ENCODE data around the gene ZNF438. TPM values are rescaled to one million over a fixed set of nuclear protein-coding genes. Genes with fewer than 3 reads are reported as not detected.

The ZNF438 gene, protein sequence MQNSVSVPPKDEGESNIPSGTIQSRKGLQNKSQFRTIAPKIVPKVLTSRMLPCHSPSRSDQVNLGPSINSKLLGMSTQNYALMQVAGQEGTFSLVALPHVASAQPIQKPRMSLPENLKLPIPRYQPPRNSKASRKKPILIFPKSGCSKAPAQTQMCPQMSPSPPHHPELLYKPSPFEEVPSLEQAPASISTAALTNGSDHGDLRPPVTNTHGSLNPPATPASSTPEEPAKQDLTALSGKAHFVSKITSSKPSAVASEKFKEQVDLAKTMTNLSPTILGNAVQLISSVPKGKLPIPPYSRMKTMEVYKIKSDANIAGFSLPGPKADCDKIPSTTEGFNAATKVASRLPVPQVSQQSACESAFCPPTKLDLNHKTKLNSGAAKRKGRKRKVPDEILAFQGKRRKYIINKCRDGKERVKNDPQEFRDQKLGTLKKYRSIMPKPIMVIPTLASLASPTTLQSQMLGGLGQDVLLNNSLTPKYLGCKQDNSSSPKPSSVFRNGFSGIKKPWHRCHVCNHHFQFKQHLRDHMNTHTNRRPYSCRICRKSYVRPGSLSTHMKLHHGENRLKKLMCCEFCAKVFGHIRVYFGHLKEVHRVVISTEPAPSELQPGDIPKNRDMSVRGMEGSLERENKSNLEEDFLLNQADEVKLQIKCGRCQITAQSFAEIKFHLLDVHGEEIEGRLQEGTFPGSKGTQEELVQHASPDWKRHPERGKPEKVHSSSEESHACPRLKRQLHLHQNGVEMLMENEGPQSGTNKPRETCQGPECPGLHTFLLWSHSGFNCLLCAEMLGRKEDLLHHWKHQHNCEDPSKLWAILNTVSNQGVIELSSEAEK
- 10 to 100 TPM in 1 of 3 donors, 1 to 10 TPM in 2; 4.7 to 12.3 (median 5.0) TPM for total RNA-seq
- long read RNA-seq, donor 1, partial matches to known transcripts = 0 of 9 reads
- long read RNA-seq, donor 1, other reads (novel, unspliced or antisense) = 5 of 9 reads
- long read RNA-seq, donor 2, partial matches to known transcripts = 0 of 1 reads
- long read RNA-seq, donor 2, other reads (novel, unspliced or antisense) = 1 of 1 reads

DNA sequence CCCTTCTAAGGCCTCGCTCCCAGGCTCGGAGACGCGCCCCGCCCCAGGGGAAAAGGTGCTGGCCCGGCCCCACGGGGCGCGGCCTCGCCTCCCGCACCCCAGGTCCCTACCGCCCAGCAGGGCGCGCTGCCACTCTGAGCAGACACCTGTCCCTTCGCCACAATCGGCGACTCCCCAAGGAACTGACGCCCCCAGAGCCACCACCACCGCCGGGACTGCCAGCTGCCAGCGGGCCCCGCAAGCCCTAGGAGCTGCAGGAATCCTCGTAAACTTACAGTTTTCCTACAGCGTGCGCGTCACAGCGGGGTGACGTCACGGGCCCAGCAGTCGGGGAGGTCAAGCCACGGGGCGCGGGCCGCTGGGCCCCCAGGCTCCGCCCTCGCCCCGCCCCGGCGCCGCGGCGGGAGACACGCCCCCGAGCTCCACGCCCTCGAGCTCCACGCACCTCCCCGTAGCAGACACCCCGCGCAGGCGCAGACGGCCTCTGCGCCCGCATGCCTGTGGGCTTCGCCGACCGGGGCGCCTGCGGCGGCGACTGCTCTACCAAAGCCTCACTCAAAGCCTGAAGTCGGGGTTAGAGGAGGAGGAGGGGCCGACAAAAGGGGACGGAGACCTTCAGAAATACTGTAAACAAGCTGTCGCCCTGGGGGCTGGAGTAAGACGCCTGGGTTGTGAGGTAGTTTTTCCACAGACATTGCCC is at the start of gene ZNF438:
Gene ZNF438, minus strand, starts transcription at position 308 of the 700 bp plus-strand sequence. CDS start 154,831 bp downstream, outside the sequence.
- Histone ChIP-seq H3K9me3 (no peaks in the 10 kb centered on the region), H3K4me3 (peak within 1 kb of the TSS; percentile 35), H3K4me1 (ENCODE audit: low read depth) (peaks cover 3% of the 10 kb centered on the region), H3K36me3 (ENCODE audit: low read depth) (no peaks in the 10 kb centered on the region)
- ATAC-seq (peak; percentile 97), DNase-seq (peak; percentile 94 to 98 (median 97))
- TF ChIP-seq, protein P1, sequence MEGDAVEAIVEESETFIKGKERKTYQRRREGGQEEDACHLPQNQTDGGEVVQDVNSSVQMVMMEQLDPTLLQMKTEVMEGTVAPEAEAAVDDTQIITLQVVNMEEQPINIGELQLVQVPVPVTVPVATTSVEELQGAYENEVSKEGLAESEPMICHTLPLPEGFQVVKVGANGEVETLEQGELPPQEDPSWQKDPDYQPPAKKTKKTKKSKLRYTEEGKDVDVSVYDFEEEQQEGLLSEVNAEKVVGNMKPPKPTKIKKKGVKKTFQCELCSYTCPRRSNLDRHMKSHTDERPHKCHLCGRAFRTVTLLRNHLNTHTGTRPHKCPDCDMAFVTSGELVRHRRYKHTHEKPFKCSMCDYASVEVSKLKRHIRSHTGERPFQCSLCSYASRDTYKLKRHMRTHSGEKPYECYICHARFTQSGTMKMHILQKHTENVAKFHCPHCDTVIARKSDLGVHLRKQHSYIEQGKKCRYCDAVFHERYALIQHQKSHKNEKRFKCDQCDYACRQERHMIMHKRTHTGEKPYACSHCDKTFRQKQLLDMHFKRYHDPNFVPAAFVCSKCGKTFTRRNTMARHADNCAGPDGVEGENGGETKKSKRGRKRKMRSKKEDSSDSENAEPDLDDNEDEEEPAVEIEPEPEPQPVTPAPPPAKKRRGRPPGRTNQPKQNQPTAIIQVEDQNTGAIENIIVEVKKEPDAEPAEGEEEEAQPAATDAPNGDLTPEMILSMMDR (IDR thresholded peaks at IDR 0.05) = peak; percentile 62
- intact Hi-C loops (cut with DNase I, micrococcal nuclease) = loop anchor here in 1 of 2 donors (10.0 kb wide), 1 partner anchor 247 kb away; no protein-coding TSS in a partner anchor

DNA sequence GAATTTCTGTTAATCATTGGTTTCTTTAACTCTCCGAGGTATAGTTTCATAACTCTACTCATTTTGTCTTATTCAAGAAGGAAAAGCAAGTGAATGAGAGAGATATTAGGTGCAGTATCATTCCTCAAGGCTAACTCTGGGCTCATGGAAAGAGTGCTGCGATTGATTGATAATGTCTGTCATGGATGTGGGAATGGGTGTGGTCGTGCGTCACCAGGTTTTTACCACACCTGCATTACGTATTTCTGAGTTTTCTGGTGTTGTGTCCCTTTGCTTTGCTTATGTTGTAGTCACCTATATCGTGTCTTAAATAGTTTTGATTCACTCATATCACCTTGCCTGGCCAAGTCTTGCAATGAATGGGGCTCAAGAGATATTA is 44.9 kb upstream of the ZNF438 start:
- TF ChIP-seq, protein P1 (IDR thresholded peaks at IDR 0.05) = no peak
- Histone ChIP-seq H3K4me1 (ENCODE audit: low read depth) (no peaks in the 10 kb centered on the region), H3K4me3 (no peak overlapping the region), H3K9me3 (no peaks in the 10 kb centered on the region), H3K36me3 (ENCODE audit: low read depth) (no peaks in the 10 kb centered on the region)
- no peak for DNase-seq
- intact Hi-C loops (cut with DNase I, micrococcal nuclease) = no loop called here
- ATAC-seq = no peak

DNA sequence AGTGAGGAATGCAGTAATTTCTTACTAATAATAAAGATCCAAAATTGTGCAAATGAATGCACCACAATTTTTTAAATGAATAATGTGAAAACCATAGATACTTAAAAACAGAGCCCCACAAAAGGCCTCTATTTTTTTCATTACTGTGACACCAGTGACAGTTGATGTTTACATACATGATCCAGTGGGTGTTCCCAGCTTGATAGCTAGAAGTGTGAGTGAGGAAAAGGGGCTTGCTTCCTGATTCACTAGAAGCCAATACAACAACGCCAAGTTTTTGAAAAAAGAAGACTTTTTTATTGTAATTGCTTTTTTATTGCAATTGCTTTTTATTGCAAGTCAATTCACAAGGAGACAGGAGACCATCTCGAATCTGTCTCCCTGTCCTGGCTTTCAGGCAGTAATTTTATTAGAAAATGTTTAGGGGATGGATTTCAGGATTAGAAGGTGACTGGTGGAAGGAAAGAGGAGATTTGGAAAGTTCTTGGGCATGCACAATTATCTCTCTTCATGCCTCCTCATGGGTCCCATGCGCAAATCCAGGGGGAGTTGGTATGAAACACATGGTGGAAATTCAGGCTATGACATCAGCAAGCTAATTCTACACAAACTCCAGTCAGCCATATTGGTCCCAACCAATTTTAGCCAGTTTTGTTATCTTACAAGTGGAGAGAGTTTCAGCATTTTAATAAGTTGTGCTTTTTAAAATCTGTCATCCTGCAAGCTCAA is 44.4 kb upstream of the ZNF438 start:
- intact Hi-C loops (cut with DNase I, micrococcal nuclease) = no loop called here
- Histone ChIP-seq H3K4me3 (no peak overlapping the region), H3K36me3 (ENCODE audit: low read depth) (no peaks in the 10 kb centered on the region), H3K9me3 (no peaks in the 10 kb centered on the region), H3K4me1 (ENCODE audit: low read depth) (no peaks in the 10 kb centered on the region)
- TF ChIP-seq, protein P1 (IDR thresholded peaks at IDR 0.05) = no peak
- no peak for ATAC-seq
- no peak for DNase-seq

DNA sequence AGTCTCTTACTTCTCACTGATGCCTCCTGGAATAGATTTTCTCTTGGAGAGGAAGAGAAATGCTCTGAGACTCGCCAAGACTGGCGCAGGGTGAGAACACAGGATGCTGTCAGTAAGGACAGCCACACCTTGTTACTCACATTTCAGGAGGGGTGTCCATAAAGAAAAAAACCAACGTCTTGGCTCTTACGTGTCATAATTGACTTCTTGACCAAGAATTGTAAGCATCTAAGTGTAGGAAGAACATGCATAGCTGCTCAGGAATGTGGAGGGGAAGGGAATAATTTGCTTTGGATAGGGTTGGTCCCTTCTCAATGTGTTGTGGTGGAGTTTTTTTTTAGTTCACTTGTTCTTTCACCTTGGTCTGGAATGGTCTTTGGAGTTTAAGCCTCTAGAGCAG is 43.8 kb upstream of the ZNF438 start:
- DNase-seq (no peak), ATAC-seq (no peak)
- H3K36me3 ChIP-seq (ENCODE audit: low read depth) = no peaks in the 10 kb centered on the region
- H3K4me3 ChIP-seq = no peak overlapping the region
- intact Hi-C loops (cut with DNase I, micrococcal nuclease) = no loop called here
- TF ChIP-seq, protein P1 (IDR thresholded peaks at IDR 0.05) = no peak
- H3K4me1 ChIP-seq (ENCODE audit: low read depth) = no peaks in the 10 kb centered on the region
- H3K9me3 ChIP-seq = no peaks in the 10 kb centered on the region

DNA sequence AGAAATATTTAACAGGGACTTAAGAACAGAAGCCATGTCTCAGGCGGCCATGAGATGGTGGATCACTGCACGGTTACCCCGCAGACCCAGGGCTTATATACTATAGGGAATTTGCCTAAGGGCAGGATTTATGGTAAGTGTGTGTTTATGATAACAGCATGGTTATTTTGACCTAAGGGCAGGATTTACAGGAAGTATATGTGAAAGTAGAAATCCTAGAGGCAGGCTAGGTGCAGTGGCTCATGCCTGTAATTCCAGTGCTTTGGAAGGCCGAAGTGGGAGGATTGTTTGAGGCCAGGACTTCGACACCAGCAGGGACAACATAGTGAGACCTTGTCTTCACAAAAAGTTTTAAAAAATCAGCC is 43.0 kb upstream of the ZNF438 start:
- H3K4me1 ChIP-seq (ENCODE audit: low read depth) = no peaks in the 10 kb centered on the region
- no peak for ATAC-seq
- intact Hi-C loops (cut with DNase I, micrococcal nuclease) = no loop called here
- no peak for DNase-seq
- no peaks in the 10 kb centered on the region for H3K36me3 ChIP-seq (ENCODE audit: low read depth)
- no peak overlapping the region for H3K4me3 ChIP-seq
- TF ChIP-seq, protein P1 (IDR thresholded peaks at IDR 0.05) = no peak
- no peaks in the 10 kb centered on the region for H3K9me3 ChIP-seq
